ENCODE results near the gene UCHL1.
"Not testable (repeated sequence)": the region's sequence is repeated elsewhere in the genome, so short reads cannot be mapped to it uniquely, and the experiment has no call there.

The UCHL1 gene

DNA sequence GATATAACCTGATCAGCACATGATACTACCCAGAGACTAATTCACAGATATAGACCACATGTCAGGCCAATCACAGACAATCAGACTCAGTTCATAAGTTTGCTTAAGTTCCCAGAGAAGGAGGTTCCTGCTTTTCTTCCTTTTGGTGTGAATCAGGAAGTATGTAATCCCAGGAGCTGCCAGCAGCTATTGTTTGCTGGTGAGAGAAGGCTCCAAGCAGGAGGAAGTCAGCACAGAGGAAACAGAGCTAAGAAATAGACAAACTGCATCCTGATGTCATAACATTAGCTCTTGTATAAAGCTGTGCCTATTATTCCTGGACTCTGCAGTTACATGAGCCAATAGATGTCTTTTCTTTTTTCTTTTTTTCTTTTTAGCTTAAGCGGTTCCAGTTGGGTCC is 50.9 kb downstream of the UCHL1 start:
- DNase-seq: no peak
- Histone ChIP-seq H3K4me2 (ENCODE audit: low read depth, low read length) (no peak overlapping the region), H3K27ac (ENCODE audit: low read length) (no peak overlapping the region), H3K4me3 (ENCODE audit: low read length) (no peak overlapping the region), H3K9ac (ENCODE audit: low read length) (no peak overlapping the region), H3K27me3 (replicated peaks; ENCODE audit: insufficient read depth, low read length) (no peaks in the 10 kb centered on the region), H3K36me3 (replicated peaks; ENCODE audit: insufficient read depth, low read length) (no peaks in the 10 kb centered on the region), H2AFZ (ENCODE audit: low read length) (no peak overlapping the region), H3K79me2 (ENCODE audit: low read length) (no peaks in the 10 kb centered on the region), H3K9me2 (replicated peaks; ENCODE audit: insufficient read depth, low read length) (no peaks in the 10 kb centered on the region), H4K20me1 (ENCODE audit: insufficient read depth, low read length) (no peaks in the 10 kb centered on the region), H3K9me3 (replicated peaks; ENCODE audit: insufficient read depth, low read length) (no peaks in the 10 kb centered on the region), H3K4me1 (ENCODE audit: low read length) (no peaks in the 10 kb centered on the region), H3F3A (ENCODE audit: insufficient read depth, low read length) (no peaks in the 10 kb centered on the region)
- TF ChIP-seq EZH2 (optimal IDR thresholded peaks at IDR 0.05; ENCODE audit: low read depth, low read length) (no peak), EZH2phosphoT487 (IDR thresholded peaks at IDR 0.05; ENCODE audit: low read length) (no peak)
- TF ChIP-seq, protein P1, sequence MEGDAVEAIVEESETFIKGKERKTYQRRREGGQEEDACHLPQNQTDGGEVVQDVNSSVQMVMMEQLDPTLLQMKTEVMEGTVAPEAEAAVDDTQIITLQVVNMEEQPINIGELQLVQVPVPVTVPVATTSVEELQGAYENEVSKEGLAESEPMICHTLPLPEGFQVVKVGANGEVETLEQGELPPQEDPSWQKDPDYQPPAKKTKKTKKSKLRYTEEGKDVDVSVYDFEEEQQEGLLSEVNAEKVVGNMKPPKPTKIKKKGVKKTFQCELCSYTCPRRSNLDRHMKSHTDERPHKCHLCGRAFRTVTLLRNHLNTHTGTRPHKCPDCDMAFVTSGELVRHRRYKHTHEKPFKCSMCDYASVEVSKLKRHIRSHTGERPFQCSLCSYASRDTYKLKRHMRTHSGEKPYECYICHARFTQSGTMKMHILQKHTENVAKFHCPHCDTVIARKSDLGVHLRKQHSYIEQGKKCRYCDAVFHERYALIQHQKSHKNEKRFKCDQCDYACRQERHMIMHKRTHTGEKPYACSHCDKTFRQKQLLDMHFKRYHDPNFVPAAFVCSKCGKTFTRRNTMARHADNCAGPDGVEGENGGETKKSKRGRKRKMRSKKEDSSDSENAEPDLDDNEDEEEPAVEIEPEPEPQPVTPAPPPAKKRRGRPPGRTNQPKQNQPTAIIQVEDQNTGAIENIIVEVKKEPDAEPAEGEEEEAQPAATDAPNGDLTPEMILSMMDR (IDR thresholded peaks at IDR 0.05; ENCODE audit: low read length): no peak

DNA sequence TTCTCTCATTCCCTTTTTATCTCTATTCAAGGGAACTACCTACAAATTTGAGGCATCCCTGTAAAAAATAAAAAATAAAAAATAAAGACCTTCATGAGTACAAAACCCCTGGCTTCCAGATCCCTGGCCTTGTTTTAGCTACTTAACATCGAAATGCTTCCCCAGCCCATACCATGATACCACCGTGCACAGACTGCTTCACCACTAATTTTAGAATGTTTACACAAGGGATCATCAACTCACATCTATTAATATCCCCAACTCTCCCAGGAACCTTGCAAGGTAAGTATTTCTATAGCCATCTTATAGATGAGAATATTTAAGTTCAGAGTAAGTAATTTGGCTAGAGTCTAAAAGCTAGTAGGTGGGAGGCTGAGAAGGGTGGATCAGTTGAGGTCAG is 51.7 kb downstream of the UCHL1 start:
- no peaks in the 10 kb centered on the region for H3K4me1 ChIP-seq (ENCODE audit: low read length)
- no peak overlapping the region for H3K27ac ChIP-seq (ENCODE audit: low read length)
- H3K36me3 ChIP-seq (replicated peaks; ENCODE audit: insufficient read depth, low read length): no peaks in the 10 kb centered on the region
- no peaks in the 10 kb centered on the region for H3K27me3 ChIP-seq (replicated peaks; ENCODE audit: insufficient read depth, low read length)
- H2AFZ ChIP-seq (ENCODE audit: low read length): no peak overlapping the region
- no peak overlapping the region for H3K9ac ChIP-seq (ENCODE audit: low read length)
- no peaks in the 10 kb centered on the region for H3F3A ChIP-seq (ENCODE audit: insufficient read depth, low read length)
- H3K9me3 ChIP-seq (replicated peaks; ENCODE audit: insufficient read depth, low read length): no peaks in the 10 kb centered on the region
- H4K20me1 ChIP-seq (ENCODE audit: insufficient read depth, low read length): no peaks in the 10 kb centered on the region
- no peaks in the 10 kb centered on the region for H3K9me2 ChIP-seq (replicated peaks; ENCODE audit: insufficient read depth, low read length)
- H3K4me3 ChIP-seq (ENCODE audit: low read length): no peak overlapping the region
- no peak for DNase-seq
- no peaks in the 10 kb centered on the region for H3K79me2 ChIP-seq (ENCODE audit: low read length)
- TF ChIP-seq, protein P1 (IDR thresholded peaks at IDR 0.05; ENCODE audit: low read length): no peak
- TF ChIP-seq EZH2 (optimal IDR thresholded peaks at IDR 0.05; ENCODE audit: low read depth, low read length): no peak
- no peak for TF ChIP-seq EZH2phosphoT487 (IDR thresholded peaks at IDR 0.05; ENCODE audit: low read length)
- H3K4me2 ChIP-seq (ENCODE audit: low read depth, low read length): no peak overlapping the region

DNA sequence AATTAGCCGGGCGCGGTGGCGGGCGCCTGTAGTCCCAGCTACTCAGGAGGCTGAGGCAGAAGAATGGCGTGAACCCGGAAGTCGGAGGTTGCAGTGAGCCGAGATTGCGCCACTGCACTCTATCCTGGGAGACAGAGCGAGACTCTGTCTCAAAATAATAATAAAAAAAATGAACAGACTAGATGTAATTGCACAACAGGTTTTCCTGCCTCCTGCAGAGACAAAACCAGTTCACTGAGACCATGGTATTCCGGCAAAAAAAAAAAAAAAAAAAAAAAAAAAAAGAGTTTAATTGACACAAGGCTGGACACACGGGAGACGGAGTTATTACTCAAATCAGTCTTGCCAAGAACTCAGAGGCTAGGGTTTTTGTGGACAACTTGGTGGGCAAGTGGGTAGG is 58.7 kb downstream of the UCHL1 start:
- not testable (repeated sequence) for H3K4me2 ChIP-seq (ENCODE audit: low read depth, low read length); H3F3A ChIP-seq (ENCODE audit: insufficient read depth, low read length); H4K20me1 ChIP-seq (ENCODE audit: insufficient read depth, low read length); DNase-seq; H3K36me3 ChIP-seq (replicated peaks; ENCODE audit: insufficient read depth, low read length); H3K9me2 ChIP-seq (replicated peaks; ENCODE audit: insufficient read depth, low read length); H3K27me3 ChIP-seq (replicated peaks; ENCODE audit: insufficient read depth, low read length); H3K4me3 ChIP-seq (ENCODE audit: low read length); H2AFZ ChIP-seq (ENCODE audit: low read length); H3K4me1 ChIP-seq (ENCODE audit: low read length); H3K9ac ChIP-seq (ENCODE audit: low read length); H3K27ac ChIP-seq (ENCODE audit: low read length); H3K9me3 ChIP-seq (replicated peaks; ENCODE audit: insufficient read depth, low read length); H3K79me2 ChIP-seq (ENCODE audit: low read length)

GRCh38 chr4:41315862-41316261 is 59.1 kb downstream of the UCHL1 start:
- no peak for DNase-seq
- no peak overlapping the region for H3K27ac ChIP-seq (ENCODE audit: low read length)
- no peaks in the 10 kb centered on the region for H3K9me3 ChIP-seq (replicated peaks; ENCODE audit: insufficient read depth, low read length)
- no peaks in the 10 kb centered on the region for H3K4me1 ChIP-seq (ENCODE audit: low read length)
- H3K4me3 ChIP-seq (ENCODE audit: low read length): no peak overlapping the region
- no peaks in the 10 kb centered on the region for H3F3A ChIP-seq (ENCODE audit: insufficient read depth, low read length)
- no peak overlapping the region for H3K4me2 ChIP-seq (ENCODE audit: low read depth, low read length)
- H3K27me3 ChIP-seq (replicated peaks; ENCODE audit: insufficient read depth, low read length): no peaks in the 10 kb centered on the region
- H3K36me3 ChIP-seq (replicated peaks; ENCODE audit: insufficient read depth, low read length): no peaks in the 10 kb centered on the region
- H2AFZ ChIP-seq (ENCODE audit: low read length): no peak overlapping the region
- H3K9me2 ChIP-seq (replicated peaks; ENCODE audit: insufficient read depth, low read length): no peaks in the 10 kb centered on the region
- H3K9ac ChIP-seq (ENCODE audit: low read length): no peak overlapping the region
- no peaks in the 10 kb centered on the region for H4K20me1 ChIP-seq (ENCODE audit: insufficient read depth, low read length)
- H3K79me2 ChIP-seq (ENCODE audit: low read length): no peaks in the 10 kb centered on the region
- TF ChIP-seq EZH2 (optimal IDR thresholded peaks at IDR 0.05; ENCODE audit: low read depth, low read length): no peak
- TF ChIP-seq, protein P1 (IDR thresholded peaks at IDR 0.05; ENCODE audit: low read length): no peak
- TF ChIP-seq EZH2phosphoT487 (IDR thresholded peaks at IDR 0.05; ENCODE audit: low read length): no peak
